H1 (cell line): ENCODE data around the gene FSCN2. TPM values are rescaled to one million over a fixed set of nuclear protein-coding genes. Genes with fewer than 3 reads are reported as not detected.

ENCODE experiments used
- BCL11A ChIP-seq, 2 experiments: IDR thresholded peaks; one replicate each; pipeline ENCODE4 v1.6.1; 2011; ENCODE audit warnings: low read depth in 2 of 2, low read length in 2 of 2, mild to moderate bottlenecking in 2 of 2
- BRCA1 ChIP-seq: IDR thresholded peaks from 2 replicates; pipeline ENCODE4 v1.6.1; 2012; ENCODE audit warnings: low read depth, low read length, improper control_type of control experiment
- CBX8 ChIP-seq: fragments of 300-800, 300-1000 bp; sonication (generic); IDR thresholded peaks from 2 replicates; pipeline ENCODE4 v1.7.1; 2016; ENCODE audit warnings: low read depth, low read length, borderline replicate concordance
- POLR2A ChIP-seq, 2 experiments: IDR thresholded peaks; 1 replicate in 1 of 2; 2 replicates in 1 of 2; pipeline ENCODE4 v1.6.1; 2011; ENCODE audit warnings: low read depth in 2 of 2, low read length in 2 of 2, mild to moderate bottlenecking in 2 of 2; ENCODE audit errors: control extremely low read depth in 1 of 2
- SRF ChIP-seq: IDR thresholded peaks from 2 replicates; pipeline ENCODE4 v1.6.1; 2011; ENCODE audit warnings: mild to moderate bottlenecking, low read depth, low read length, moderate library complexity
- SUZ12 ChIP-seq: fragments of 200-600 bp; sonication (generic); IDR thresholded peaks from 2 replicates; pipeline ENCODE4 v1.6.1; 2012; ENCODE audit warnings: mild to moderate bottlenecking, inconsistent platforms, low read length, moderate library complexity, mixed read lengths
- YY1 ChIP-seq: IDR thresholded peaks from 2 replicates; pipeline ENCODE4 v1.6.1; 2011; ENCODE audit warnings: low read depth, mild to moderate bottlenecking, low read length
- polyA plus RNA-seq, 7 experiments: library from polyadenylated mRNA; depleted of rRNA in 3 of 7; stranded (reverse) in 5 of 7; unstranded in 2 of 7; fragments of >200 nt in 5 of 7; fragments of 200-250 nt in 2 of 7; gene quantifications; 1 replicate in 5 of 7; 2 replicates in 1 of 7; 4 replicates in 1 of 7; pipeline versions ENCODE4 v1.2.1 to v1.2.3, GENCODE V29; 2011 to 2013; ENCODE audit warnings: missing spikeins in 2 of 7, mixed read lengths in 2 of 7
- total RNA-seq: library from RNA; stranded (reverse); fragmentation: NEBNext Ultra II Directional; extraction: Animal tissue kit (Norgen Biotek cat#: 25700); gene quantifications from 2 replicates; pipeline ENCODE4 v1.2.1, GENCODE V29; 2021
- TF ChIP-seq, protein P1 (sequence below): fragments of 300-600 bp; sonication (generic); IDR thresholded peaks from 2 replicates; pipeline ENCODE4 v1.7.1; 2012; ENCODE audit warnings: low read length, moderate library complexity, mild to moderate bottlenecking, inconsistent platforms; ENCODE audit not compliant: insufficient replicate concordance
- TF ChIP-seq, protein P2 (sequence below), 3 experiments: IDR thresholded peaks; 1 replicate in 2 of 3; 2 replicates in 1 of 3; pipeline versions ENCODE4 v1.5.1 to v1.6.1; 2011; ENCODE audit warnings: low read length in 3 of 3, mild to moderate bottlenecking in 3 of 3, inconsistent platforms in 2 of 3, low read depth in 1 of 3, moderate library complexity in 1 of 3; ENCODE audit not compliant: insufficient read depth in 1 of 3; ENCODE audit errors: control extremely low read depth in 1 of 3

Gene FSCN2
- total and polyA plus RNA-seq, 2 of the 8 experiments (the other 6 are each of a cell fraction or from before 2014, with no cell fraction given) = 0.18 to 0.30 TPM

DNA sequence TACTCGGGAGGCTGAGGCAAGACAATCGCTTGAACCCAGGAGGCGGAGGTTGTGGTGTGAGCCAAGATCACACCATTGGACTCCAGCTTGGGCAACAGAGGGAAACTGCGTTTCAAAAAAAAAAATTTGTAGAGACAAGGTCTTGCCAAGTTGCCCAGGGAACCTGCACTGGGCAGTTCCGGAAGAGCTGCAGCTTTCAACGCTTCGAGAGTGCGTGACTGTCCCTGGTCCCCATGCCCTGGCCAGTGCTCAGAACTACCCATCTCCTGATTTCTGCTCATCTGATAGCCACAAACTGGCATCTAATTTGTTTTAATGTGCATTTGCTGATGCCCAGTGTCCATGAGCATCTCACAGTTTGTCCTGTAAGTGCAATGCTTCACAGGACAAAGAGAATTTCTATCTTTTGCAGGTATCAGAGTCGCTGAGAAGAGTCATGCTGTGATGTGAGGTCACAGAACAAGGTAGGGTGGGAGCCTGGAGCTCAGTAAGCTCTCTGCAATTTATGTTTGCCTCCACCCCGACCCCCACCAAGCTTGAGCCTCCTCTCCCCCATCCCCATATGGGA lies 19.5 kb upstream of the FSCN2 start (continued):
- TF ChIP-seq, protein P1, sequence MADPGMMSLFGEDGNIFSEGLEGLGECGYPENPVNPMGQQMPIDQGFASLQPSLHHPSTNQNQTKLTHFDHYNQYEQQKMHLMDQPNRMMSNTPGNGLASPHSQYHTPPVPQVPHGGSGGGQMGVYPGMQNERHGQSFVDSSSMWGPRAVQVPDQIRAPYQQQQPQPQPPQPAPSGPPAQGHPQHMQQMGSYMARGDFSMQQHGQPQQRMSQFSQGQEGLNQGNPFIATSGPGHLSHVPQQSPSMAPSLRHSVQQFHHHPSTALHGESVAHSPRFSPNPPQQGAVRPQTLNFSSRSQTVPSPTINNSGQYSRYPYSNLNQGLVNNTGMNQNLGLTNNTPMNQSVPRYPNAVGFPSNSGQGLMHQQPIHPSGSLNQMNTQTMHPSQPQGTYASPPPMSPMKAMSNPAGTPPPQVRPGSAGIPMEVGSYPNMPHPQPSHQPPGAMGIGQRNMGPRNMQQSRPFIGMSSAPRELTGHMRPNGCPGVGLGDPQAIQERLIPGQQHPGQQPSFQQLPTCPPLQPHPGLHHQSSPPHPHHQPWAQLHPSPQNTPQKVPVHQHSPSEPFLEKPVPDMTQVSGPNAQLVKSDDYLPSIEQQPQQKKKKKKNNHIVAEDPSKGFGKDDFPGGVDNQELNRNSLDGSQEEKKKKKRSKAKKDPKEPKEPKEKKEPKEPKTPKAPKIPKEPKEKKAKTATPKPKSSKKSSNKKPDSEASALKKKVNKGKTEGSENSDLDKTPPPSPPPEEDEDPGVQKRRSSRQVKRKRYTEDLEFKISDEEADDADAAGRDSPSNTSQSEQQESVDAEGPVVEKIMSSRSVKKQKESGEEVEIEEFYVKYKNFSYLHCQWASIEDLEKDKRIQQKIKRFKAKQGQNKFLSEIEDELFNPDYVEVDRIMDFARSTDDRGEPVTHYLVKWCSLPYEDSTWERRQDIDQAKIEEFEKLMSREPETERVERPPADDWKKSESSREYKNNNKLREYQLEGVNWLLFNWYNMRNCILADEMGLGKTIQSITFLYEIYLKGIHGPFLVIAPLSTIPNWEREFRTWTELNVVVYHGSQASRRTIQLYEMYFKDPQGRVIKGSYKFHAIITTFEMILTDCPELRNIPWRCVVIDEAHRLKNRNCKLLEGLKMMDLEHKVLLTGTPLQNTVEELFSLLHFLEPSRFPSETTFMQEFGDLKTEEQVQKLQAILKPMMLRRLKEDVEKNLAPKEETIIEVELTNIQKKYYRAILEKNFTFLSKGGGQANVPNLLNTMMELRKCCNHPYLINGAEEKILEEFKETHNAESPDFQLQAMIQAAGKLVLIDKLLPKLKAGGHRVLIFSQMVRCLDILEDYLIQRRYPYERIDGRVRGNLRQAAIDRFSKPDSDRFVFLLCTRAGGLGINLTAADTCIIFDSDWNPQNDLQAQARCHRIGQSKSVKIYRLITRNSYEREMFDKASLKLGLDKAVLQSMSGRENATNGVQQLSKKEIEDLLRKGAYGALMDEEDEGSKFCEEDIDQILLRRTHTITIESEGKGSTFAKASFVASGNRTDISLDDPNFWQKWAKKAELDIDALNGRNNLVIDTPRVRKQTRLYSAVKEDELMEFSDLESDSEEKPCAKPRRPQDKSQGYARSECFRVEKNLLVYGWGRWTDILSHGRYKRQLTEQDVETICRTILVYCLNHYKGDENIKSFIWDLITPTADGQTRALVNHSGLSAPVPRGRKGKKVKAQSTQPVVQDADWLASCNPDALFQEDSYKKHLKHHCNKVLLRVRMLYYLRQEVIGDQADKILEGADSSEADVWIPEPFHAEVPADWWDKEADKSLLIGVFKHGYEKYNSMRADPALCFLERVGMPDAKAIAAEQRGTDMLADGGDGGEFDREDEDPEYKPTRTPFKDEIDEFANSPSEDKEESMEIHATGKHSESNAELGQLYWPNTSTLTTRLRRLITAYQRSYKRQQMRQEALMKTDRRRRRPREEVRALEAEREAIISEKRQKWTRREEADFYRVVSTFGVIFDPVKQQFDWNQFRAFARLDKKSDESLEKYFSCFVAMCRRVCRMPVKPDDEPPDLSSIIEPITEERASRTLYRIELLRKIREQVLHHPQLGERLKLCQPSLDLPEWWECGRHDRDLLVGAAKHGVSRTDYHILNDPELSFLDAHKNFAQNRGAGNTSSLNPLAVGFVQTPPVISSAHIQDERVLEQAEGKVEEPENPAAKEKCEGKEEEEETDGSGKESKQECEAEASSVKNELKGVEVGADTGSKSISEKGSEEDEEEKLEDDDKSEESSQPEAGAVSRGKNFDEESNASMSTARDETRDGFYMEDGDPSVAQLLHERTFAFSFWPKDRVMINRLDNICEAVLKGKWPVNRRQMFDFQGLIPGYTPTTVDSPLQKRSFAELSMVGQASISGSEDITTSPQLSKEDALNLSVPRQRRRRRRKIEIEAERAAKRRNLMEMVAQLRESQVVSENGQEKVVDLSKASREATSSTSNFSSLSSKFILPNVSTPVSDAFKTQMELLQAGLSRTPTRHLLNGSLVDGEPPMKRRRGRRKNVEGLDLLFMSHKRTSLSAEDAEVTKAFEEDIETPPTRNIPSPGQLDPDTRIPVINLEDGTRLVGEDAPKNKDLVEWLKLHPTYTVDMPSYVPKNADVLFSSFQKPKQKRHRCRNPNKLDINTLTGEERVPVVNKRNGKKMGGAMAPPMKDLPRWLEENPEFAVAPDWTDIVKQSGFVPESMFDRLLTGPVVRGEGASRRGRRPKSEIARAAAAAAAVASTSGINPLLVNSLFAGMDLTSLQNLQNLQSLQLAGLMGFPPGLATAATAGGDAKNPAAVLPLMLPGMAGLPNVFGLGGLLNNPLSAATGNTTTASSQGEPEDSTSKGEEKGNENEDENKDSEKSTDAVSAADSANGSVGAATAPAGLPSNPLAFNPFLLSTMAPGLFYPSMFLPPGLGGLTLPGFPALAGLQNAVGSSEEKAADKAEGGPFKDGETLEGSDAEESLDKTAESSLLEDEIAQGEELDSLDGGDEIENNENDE = no peak
- TF ChIP-seq SRF (no peak), CBX8 (no peak), BRCA1 (no peak), YY1 (no peak), SUZ12 (no peak), BCL11A (IDR thresholded peaks at IDR 0.05; ENCODE audit: low read depth in 2 of 2, low read length in 2 of 2) (no peak), POLR2A (IDR thresholded peaks at IDR 0.05; ENCODE audit: control extremely low read depth in 1 of 2, low read depth in 2 of 2, low read length in 2 of 2) (peak in 1 of 2 experiments; percentile 98; a peak in 2 of 3 replicates)
- TF ChIP-seq, protein P2, sequence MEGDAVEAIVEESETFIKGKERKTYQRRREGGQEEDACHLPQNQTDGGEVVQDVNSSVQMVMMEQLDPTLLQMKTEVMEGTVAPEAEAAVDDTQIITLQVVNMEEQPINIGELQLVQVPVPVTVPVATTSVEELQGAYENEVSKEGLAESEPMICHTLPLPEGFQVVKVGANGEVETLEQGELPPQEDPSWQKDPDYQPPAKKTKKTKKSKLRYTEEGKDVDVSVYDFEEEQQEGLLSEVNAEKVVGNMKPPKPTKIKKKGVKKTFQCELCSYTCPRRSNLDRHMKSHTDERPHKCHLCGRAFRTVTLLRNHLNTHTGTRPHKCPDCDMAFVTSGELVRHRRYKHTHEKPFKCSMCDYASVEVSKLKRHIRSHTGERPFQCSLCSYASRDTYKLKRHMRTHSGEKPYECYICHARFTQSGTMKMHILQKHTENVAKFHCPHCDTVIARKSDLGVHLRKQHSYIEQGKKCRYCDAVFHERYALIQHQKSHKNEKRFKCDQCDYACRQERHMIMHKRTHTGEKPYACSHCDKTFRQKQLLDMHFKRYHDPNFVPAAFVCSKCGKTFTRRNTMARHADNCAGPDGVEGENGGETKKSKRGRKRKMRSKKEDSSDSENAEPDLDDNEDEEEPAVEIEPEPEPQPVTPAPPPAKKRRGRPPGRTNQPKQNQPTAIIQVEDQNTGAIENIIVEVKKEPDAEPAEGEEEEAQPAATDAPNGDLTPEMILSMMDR (IDR thresholded peaks at IDR 0.05; ENCODE audit: control extremely low read depth in 1 of 3, insufficient read depth in 1 of 3, low read depth in 1 of 3, low read length in 3 of 3) = no peak
